ENCODE results near the gene XYLT1.

- TF ChIP-seq CTCF (IDR thresholded peaks at IDR 0.05) (no peak), POLR2A (IDR thresholded peaks at IDR 0.05) (no peak)
Measured at GRCh38 chr16:17304106-17304490, 166.7 kb downstream of the XYLT1 start.
